HG03175 (cell line): ENCODE data around the gene ARSB.
"Not testable (repeated sequence)": the region's sequence is repeated elsewhere in the genome, so short reads cannot be mapped to it uniquely, and the experiment has no call there.

Experiments
- ATAC-seq: cut with Tn5 transposase; IDR thresholded peaks from one replicate; pipeline ENCODE4 v1.9.1; 2021; ENCODE audit warnings: mild to moderate bottlenecking, moderate library complexity; ENCODE audit not compliant: unreplicated experiment

Gene ARSB

DNA sequence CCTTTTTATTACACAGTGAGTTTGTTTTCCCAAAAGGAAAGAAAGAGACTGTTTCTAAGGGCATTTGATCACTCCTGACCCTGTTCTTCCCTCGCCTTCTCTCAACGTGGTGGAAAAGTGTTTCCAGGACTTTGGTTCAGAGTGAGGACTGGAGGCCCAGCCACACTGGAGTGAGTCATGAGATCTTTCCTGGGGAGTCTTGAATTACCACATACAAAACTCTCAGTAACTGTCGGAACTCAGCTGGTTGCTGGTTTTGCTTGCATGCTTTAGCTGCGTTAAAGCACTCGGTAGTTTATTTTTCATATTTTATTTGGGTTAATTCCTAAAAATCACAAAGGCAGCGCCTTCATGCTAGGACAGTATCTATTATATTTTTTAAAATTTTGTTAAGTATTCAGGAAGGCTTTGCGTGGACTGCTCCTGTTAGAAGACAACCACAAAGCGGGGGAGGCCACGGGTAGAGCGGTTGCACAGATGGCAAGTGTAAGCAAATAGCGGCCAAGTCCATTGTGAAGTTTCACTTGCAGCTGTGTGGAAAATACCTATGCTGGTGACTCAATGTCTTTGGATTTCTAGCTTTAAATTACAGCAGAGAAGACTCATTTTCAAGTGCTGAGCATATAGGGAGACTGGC is 77.7 kb downstream of the ARSB start:
- ATAC-seq, result no peak

DNA sequence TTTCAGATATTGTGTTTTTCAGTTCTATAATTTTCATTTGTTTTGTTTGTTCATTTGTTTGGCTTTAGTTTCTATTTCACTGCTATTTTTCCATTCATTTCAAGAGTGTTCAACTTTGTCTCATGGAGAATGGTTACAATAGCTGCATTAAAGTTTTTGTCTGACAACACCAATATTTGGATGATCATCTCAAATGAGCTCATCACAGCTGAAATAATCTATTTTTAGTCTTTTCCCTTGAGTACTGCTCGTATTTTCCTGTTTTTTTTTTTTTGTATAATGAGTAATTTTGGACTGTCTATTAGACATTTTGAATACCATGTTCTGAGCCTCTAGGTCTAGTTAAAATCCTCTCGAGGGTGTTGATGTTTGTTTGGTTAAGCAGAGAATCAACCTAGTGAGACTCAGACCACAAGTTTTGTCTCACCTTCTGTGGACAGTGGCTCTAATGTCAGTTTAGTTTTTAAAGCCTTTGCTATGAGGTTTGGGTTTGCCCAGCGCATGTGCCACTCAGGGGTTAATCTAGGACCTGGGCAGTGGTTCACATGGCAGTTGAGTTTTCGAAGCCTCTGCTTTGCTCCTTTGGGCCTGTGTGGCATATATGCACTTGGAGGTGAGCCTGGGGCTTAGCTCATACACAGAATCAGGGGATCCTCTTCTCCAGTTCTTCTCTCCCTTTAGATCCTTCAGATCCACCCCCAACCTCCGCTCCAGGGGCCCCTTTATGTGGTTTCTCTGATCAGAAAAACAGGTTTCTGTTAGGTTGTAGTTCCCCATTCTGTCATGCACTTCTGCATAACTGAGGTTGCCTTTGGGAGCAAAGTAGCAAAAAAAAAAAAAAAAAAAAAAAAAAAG is 79.8 kb downstream of the ARSB start:
- peak; percentile 66 for ATAC-seq

DNA sequence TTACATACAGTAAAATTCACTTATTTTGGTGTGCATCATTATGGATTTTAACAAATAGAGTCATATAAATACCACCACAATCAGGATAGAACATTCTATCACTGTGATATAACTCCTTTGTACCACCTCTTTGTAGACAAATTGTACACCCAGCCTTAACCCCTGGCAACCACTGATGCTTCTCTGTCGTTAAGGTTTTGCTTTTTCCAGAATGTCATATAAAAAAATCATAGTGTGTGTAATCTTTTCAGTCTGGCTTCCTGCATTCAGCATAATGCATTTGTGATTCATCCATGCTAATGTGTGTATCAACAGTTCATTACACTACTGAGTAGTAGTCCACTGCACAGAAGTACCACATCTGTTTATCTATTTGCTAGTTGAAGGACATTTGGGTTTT is 81.2 kb downstream of the ARSB start:
- ATAC-seq, result no peak

GRCh38 chr5:78903353-78903752 is 81.8 kb downstream of the ARSB start:
- no peak for ATAC-seq

GRCh38 chr5:78899922-78900362 is 85.2 kb downstream of the ARSB start:
- no peak for ATAC-seq

- ATAC-seq, result no peak
Measured at GRCh38 chr5:78896132-78896531, 89.0 kb downstream of the ARSB start.

DNA sequence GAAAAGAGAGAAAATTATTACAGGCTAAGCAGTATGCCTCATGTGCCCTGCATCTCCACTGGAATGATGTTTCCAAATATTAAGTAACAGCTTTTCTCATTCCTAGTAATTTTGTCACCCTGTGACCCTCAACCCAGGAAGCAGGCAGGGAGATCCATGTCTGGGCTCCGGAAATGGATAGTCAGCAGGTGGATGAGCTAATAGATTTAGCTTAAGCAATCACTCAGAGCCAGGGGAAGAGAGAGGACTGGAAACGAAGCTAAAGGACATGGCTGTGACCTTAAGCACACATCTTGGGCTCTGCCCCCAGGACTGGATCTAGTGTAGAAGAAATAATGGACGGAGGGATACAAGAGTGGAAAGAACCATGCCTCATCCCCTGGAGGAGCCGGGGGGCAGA is 89.5 kb downstream of the ARSB start:
- no peak for ATAC-seq

GRCh38 chr5:78893940-78894677 is 91.0 kb downstream of the ARSB start:
- ATAC-seq, result peak; percentile 63

DNA sequence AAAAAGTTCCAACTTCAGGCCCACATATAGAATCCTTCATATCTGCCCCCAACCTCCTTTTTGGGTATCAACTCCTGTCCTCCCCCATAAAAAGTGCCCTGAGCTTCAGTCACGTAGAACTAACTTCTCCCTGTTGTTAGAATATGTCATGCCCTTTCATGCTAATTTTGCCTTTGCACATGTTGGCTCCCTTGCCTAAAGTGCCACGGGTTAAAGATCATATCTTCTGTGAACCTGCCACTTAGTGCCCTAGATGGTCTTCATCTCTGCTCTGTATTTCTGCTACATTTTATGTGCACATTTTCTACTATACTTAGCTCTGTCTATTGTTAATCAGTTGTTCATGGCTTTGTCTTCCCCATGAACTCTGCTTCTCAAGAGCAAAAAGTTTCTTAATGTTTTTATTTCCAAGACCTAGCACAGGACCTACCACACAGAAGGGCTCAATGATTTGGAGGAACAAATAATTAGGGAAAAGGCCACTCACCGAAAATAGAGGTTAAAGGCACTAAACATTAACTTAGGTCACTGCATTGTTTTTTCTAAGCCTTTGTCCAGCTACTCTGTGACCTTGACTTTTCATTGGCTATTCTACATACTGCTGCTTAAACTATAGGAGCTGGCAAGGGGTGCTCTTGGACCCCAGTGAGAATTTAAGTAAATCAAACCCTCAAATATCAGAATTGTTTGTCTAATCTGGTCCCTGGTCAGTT is 94.3 kb downstream of the ARSB start:
- ATAC-seq, result no peak

- no peak for ATAC-seq
Measured at GRCh38 chr5:78889369-78890140, 95.6 kb downstream of the ARSB start.

GRCh38 chr5:78888580-78889368 is 96.3 kb downstream of the ARSB start:
- ATAC-seq, result no peak

DNA sequence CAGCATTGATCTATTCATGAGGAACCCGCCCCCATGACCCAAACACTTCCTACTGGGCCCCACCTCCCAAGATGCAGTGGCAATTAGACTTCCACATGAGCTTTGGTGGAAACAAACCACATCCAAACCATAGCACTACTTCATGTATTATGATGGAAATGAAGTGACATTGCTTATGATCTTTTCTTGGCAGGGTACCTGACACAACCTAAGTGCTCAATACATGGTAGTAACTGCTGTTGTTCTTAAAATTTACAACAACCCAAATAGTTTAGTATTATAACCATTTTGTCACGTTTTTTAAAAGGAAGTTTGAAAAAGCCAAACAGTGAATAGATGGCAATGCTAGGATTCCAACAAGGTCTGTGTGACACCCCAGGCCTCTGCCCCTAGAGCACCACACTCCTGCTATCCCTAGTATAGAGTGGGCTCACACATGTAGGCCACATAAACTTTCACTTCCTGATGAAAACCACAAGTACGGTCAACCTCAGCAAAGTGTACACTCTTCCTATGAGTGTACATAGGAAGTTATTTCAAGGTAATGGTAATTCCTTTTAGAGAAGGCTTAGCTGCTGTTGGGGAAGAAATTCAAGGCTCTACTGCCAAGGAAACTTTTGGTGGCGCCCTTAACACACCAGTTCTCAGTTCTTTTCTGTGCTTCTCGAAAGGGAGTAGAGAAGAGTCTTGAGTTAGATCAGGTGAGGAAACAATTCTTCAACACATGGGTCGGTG is 97.6 kb downstream of the ARSB start:
- ATAC-seq, result peak; percentile 99

DNA sequence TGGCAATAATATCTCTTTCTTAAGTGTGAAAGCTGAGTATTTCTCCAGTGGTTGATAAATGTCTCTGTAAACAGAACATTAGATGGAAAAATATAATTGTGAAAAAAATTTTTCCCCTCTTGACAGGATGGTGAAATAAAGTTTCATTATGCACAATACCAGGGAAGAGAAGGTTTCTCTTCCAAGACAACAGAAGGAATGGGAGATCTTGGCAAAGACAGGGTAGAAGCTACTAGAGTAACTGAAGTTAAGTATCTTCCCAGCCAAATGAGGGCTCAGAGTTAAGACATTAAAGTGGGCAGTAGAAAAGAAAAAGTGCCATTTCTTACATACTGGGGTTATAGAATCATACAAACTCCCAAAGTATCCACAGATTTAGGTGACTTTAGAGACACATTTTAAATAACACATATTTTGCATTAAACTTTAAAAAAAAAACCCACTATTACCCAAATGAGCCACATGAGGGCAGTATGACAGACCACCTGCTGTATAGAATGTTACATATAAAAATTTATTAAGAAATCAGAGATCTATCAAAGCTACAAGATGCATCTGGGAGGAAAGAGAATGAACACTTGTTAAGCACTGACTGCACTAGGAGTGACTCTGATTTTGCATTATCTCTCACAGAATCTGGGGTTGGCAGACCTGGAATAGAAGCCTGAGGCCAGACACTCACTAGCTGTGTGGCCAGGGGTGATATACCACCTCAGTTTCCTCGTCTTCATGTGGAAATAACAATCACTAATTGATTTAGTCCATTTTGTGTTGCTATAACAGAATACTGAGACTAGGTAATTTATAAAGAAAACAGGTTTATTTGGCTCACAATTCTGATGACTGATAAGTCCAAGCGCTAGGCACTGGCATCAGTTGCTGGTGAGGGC is 98.5 kb downstream of the ARSB start:
- ATAC-seq, result no peak

DNA sequence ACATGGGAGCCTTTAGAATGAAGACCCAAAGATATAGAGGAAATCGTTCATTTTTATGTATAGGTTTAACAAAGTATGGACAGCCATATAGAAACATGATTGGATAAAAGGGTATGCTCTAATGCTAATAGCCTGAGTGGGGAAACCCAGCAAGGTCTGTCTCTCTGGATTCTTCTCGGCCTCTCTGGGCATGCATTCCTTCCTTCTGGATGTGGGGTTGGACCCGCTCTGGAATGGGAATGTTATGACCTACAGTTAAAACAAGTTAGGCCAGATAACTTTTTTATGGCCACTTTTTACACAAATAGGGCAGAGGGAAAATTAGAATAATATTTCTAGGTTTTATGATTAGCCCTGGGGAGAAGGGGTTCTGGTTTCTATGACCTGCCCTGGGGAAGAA is 103.2 kb downstream of the ARSB start:
- no peak for ATAC-seq

DNA sequence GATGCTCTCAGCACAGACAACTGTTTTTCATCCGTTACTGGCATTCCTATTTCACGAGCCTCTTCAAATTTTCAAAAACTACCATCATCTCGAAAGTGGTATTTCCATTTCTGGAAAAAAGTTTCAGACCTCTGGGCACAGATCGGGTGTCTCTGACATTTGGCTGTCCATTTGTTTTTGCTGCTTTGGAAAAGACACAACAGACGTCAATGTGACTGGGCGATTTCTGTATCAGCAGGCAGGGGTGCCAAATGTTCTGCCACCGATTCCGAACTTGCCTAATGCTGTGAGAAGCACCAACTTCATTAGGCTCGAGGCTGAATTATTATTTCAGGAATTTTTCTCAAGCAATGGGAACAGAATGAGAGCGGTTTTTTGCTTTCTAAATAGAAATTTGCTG is 105.6 kb downstream of the ARSB start:
- no peak for ATAC-seq

- not testable (repeated sequence) for ATAC-seq
Measured at GRCh38 chr5:78866076-78866475, 119.0 kb downstream of the ARSB start.

DNA sequence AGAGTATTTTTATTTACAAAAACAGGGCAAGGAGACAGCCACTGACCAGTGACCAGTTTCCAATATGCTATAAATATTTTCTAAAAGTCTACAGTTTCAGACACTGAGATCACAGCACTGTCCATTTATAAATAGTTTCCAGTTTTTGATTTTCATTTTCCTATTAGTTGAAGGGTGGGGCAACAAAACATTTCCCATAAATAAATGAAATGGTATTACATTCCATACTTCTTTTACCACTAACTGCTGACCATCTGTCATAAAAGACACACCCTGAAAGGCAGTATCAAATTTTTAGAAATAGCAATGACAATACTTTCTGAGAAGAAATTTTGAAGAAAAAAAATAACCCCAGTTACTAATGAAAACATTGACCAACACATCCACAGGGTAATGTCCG is 126.7 kb downstream of the ARSB start:
- no peak for ATAC-seq

- ATAC-seq, result no peak
Measured at GRCh38 chr5:78855026-78855425, 130.1 kb downstream of the ARSB start.
